Measurements from ENCODE around the gene CMIP.

The CMIP gene

GRCh38 chr16:81625544-81626153 is 181.0 kb downstream of the CMIP start:
- H3K9ac ChIP-seq (ENCODE audit: low read depth in 1 of 2, low read length in 2 of 2), result no peak overlapping the region
- H3K4me1 ChIP-seq (ENCODE audit: control insufficient read depth in 2 of 2, insufficient read depth in 2 of 2, low read length in 2 of 2), result peaks cover 4 to 7% of the 10 kb centered on the region in 2 donors
- H3K36me3 ChIP-seq (ENCODE audit: control insufficient read depth in 2 of 2, insufficient read depth in 2 of 2, low read length in 2 of 2), result peaks cover 11 to 14% of the 10 kb centered on the region in 2 donors
- H3K27ac ChIP-seq (ENCODE audit: low read depth in 2 of 2, low read length in 2 of 2), result peak overlapping the region; percentile 6 to 10
- no peak overlapping the region for H3K4me3 ChIP-seq (ENCODE audit: low read length in 2 of 2)
- H3K27me3 ChIP-seq (ENCODE audit: control insufficient read depth in 2 of 2, insufficient read depth in 2 of 2, low read length in 2 of 2), result no peaks in the 10 kb centered on the region
- H3K9me3 ChIP-seq (ENCODE audit: control insufficient read depth in 2 of 2, low read length in 2 of 2), result no peaks in the 10 kb centered on the region

GRCh38 chr16:81626181-81626674 is 181.6 kb downstream of the CMIP start:
- Histone ChIP-seq H3K4me1 (ENCODE audit: control insufficient read depth in 2 of 2, insufficient read depth in 2 of 2, low read length in 2 of 2) (peaks cover 4 to 7% of the 10 kb centered on the region in 2 donors), H3K9ac (ENCODE audit: low read depth in 1 of 2, low read length in 2 of 2) (no peak overlapping the region), H3K27ac (ENCODE audit: low read depth in 2 of 2, low read length in 2 of 2) (peak overlapping the region in 1 of 2 donors; percentile 6), H3K27me3 (ENCODE audit: control insufficient read depth in 2 of 2, insufficient read depth in 2 of 2, low read length in 2 of 2) (no peaks in the 10 kb centered on the region), H3K9me3 (ENCODE audit: control insufficient read depth in 2 of 2, low read length in 2 of 2) (no peaks in the 10 kb centered on the region), H3K36me3 (ENCODE audit: control insufficient read depth in 2 of 2, insufficient read depth in 2 of 2, low read length in 2 of 2) (peaks cover 11 to 13% of the 10 kb centered on the region in 2 donors), H3K4me3 (ENCODE audit: low read length in 2 of 2) (no peak overlapping the region)

- Histone ChIP-seq H3K9me3 (ENCODE audit: control insufficient read depth in 2 of 2, low read length in 2 of 2) (no peaks in the 10 kb centered on the region), H3K4me1 (ENCODE audit: control insufficient read depth in 2 of 2, insufficient read depth in 2 of 2, low read length in 2 of 2) (peaks cover 4 to 7% of the 10 kb centered on the region in 2 donors), H3K9ac (ENCODE audit: low read depth in 1 of 2, low read length in 2 of 2) (no peak overlapping the region), H3K4me3 (ENCODE audit: low read length in 2 of 2) (no peak overlapping the region), H3K27me3 (ENCODE audit: control insufficient read depth in 2 of 2, insufficient read depth in 2 of 2, low read length in 2 of 2) (no peaks in the 10 kb centered on the region), H3K27ac (ENCODE audit: low read depth in 2 of 2, low read length in 2 of 2) (peak overlapping the region in 1 of 2 donors; percentile 1), H3K36me3 (ENCODE audit: control insufficient read depth in 2 of 2, insufficient read depth in 2 of 2, low read length in 2 of 2) (peaks cover 5 to 7% of the 10 kb centered on the region in 2 donors)
Observed at GRCh38 chr16:81627024-81627423, 182.4 kb downstream of the CMIP start.

GRCh38 chr16:81627729-81628244 is 183.2 kb downstream of the CMIP start:
- Histone ChIP-seq H3K27ac (ENCODE audit: low read depth in 2 of 2, low read length in 2 of 2) (no peak overlapping the region), H3K9me3 (ENCODE audit: control insufficient read depth in 2 of 2, low read length in 2 of 2) (no peaks in the 10 kb centered on the region), H3K36me3 (ENCODE audit: control insufficient read depth in 2 of 2, insufficient read depth in 2 of 2, low read length in 2 of 2) (peaks cover 2% of the 10 kb centered on the region in 2 donors), H3K27me3 (ENCODE audit: control insufficient read depth in 2 of 2, insufficient read depth in 2 of 2, low read length in 2 of 2) (no peaks in the 10 kb centered on the region), H3K9ac (ENCODE audit: low read depth in 1 of 2, low read length in 2 of 2) (no peak overlapping the region), H3K4me3 (ENCODE audit: low read length in 2 of 2) (no peak overlapping the region), H3K4me1 (ENCODE audit: control insufficient read depth in 2 of 2, insufficient read depth in 2 of 2, low read length in 2 of 2) (peaks cover 7 to 8% of the 10 kb centered on the region in 2 donors)

GRCh38 chr16:81629034-81629802 is 184.6 kb downstream of the CMIP start:
- H3K4me3 ChIP-seq (ENCODE audit: low read length in 2 of 2), result no peak overlapping the region
- peaks cover 2 to 4% of the 10 kb centered on the region in 2 donors for H3K36me3 ChIP-seq (ENCODE audit: control insufficient read depth in 2 of 2, insufficient read depth in 2 of 2, low read length in 2 of 2)
- H3K27me3 ChIP-seq (ENCODE audit: control insufficient read depth in 2 of 2, insufficient read depth in 2 of 2, low read length in 2 of 2), result no peaks in the 10 kb centered on the region
- no peaks in the 10 kb centered on the region for H3K9me3 ChIP-seq (ENCODE audit: control insufficient read depth in 2 of 2, low read length in 2 of 2)
- no peak overlapping the region for H3K9ac ChIP-seq (ENCODE audit: low read depth in 1 of 2, low read length in 2 of 2)
- no peak overlapping the region for H3K27ac ChIP-seq (ENCODE audit: low read depth in 2 of 2, low read length in 2 of 2)
- H3K4me1 ChIP-seq (ENCODE audit: control insufficient read depth in 2 of 2, insufficient read depth in 2 of 2, low read length in 2 of 2), result peaks cover 12 to 18% of the 10 kb centered on the region in 2 donors

GRCh38 chr16:81629896-81630634 is 185.5 kb downstream of the CMIP start:
- Histone ChIP-seq H3K4me1 (ENCODE audit: control insufficient read depth in 2 of 2, insufficient read depth in 2 of 2, low read length in 2 of 2) (peaks cover 12 to 14% of the 10 kb centered on the region in 2 donors), H3K27me3 (ENCODE audit: control insufficient read depth in 2 of 2, insufficient read depth in 2 of 2, low read length in 2 of 2) (no peaks in the 10 kb centered on the region), H3K27ac (ENCODE audit: low read depth in 2 of 2, low read length in 2 of 2) (no peak overlapping the region), H3K9me3 (ENCODE audit: control insufficient read depth in 2 of 2, low read length in 2 of 2) (no peaks in the 10 kb centered on the region), H3K4me3 (ENCODE audit: low read length in 2 of 2) (no peak overlapping the region), H3K9ac (ENCODE audit: low read depth in 1 of 2, low read length in 2 of 2) (no peak overlapping the region), H3K36me3 (ENCODE audit: control insufficient read depth in 2 of 2, insufficient read depth in 2 of 2, low read length in 2 of 2) (peaks cover 5 to 7% of the 10 kb centered on the region in 2 donors)

- peaks cover 6 to 13% of the 10 kb centered on the region in 2 donors for H3K4me1 ChIP-seq (ENCODE audit: control insufficient read depth in 2 of 2, insufficient read depth in 2 of 2, low read length in 2 of 2)
- H3K9ac ChIP-seq (ENCODE audit: low read depth in 1 of 2, low read length in 2 of 2), result no peak overlapping the region
- no peaks in the 10 kb centered on the region for H3K9me3 ChIP-seq (ENCODE audit: control insufficient read depth in 2 of 2, low read length in 2 of 2)
- H3K4me3 ChIP-seq (ENCODE audit: low read length in 2 of 2), result no peak overlapping the region
- peaks cover 5 to 7% of the 10 kb centered on the region in 2 donors for H3K36me3 ChIP-seq (ENCODE audit: control insufficient read depth in 2 of 2, insufficient read depth in 2 of 2, low read length in 2 of 2)
- H3K27me3 ChIP-seq (ENCODE audit: control insufficient read depth in 2 of 2, insufficient read depth in 2 of 2, low read length in 2 of 2), result no peaks in the 10 kb centered on the region
- H3K27ac ChIP-seq (ENCODE audit: low read depth in 2 of 2, low read length in 2 of 2), result no peak overlapping the region
Observed at GRCh38 chr16:81630635-81631031, 186.0 kb downstream of the CMIP start.

GRCh38 chr16:81632392-81633146 is 188.0 kb downstream of the CMIP start:
- Histone ChIP-seq H3K27me3 (ENCODE audit: control insufficient read depth in 2 of 2, insufficient read depth in 2 of 2, low read length in 2 of 2) (no peaks in the 10 kb centered on the region), H3K9ac (ENCODE audit: low read depth in 1 of 2, low read length in 2 of 2) (peak overlapping the region; percentile 8 to 13), H3K4me1 (ENCODE audit: control insufficient read depth in 2 of 2, insufficient read depth in 2 of 2, low read length in 2 of 2) (peaks cover 5 to 13% of the 10 kb centered on the region in 2 donors), H3K27ac (ENCODE audit: low read depth in 2 of 2, low read length in 2 of 2) (peak overlapping the region; percentile 66 to 73), H3K9me3 (ENCODE audit: control insufficient read depth in 2 of 2, low read length in 2 of 2) (no peaks in the 10 kb centered on the region), H3K4me3 (ENCODE audit: low read length in 2 of 2) (no peak overlapping the region), H3K36me3 (ENCODE audit: control insufficient read depth in 2 of 2, insufficient read depth in 2 of 2, low read length in 2 of 2) (peaks cover 5 to 7% of the 10 kb centered on the region in 2 donors)

- Histone ChIP-seq H3K27ac (ENCODE audit: low read depth in 2 of 2, low read length in 2 of 2) (peak overlapping the region; percentile 66 to 73), H3K36me3 (ENCODE audit: control insufficient read depth in 2 of 2, insufficient read depth in 2 of 2, low read length in 2 of 2) (peaks cover 5 to 7% of the 10 kb centered on the region in 2 donors), H3K4me1 (ENCODE audit: control insufficient read depth in 2 of 2, insufficient read depth in 2 of 2, low read length in 2 of 2) (peaks cover 5 to 13% of the 10 kb centered on the region in 2 donors), H3K27me3 (ENCODE audit: control insufficient read depth in 2 of 2, insufficient read depth in 2 of 2, low read length in 2 of 2) (no peaks in the 10 kb centered on the region), H3K9ac (ENCODE audit: low read depth in 1 of 2, low read length in 2 of 2) (peak overlapping the region in 1 of 2 donors; percentile 8), H3K9me3 (ENCODE audit: control insufficient read depth in 2 of 2, low read length in 2 of 2) (no peaks in the 10 kb centered on the region), H3K4me3 (ENCODE audit: low read length in 2 of 2) (no peak overlapping the region)
Observed at GRCh38 chr16:81633147-81633619, 188.6 kb downstream of the CMIP start.

Measured in mucosa of rectum (tissue), 2 donors.